WTC11 (cell line): Measurements from ENCODE around the gene ARG1. TPM values are rescaled to one million over a fixed set of nuclear protein-coding genes. Genes with fewer than 3 reads are reported as not detected.

Source experiments
- ATAC-seq: fragments of 200-7000 bp; cut with Tn5 transposase; 2 replicates; pipeline ENCODE4 v1.10.0; 2021; ENCODE audit warnings: mild to moderate bottlenecking, moderate library complexity
- CTCF ChIA-PET: fragments of 300-600 bp; sonication (Branson Sonifier 250); formaldehyde crosslinking; loops from one replicate; lab custom pipeline; 2021; ENCODE audit warnings: antibody characterized with exemption; lab: Charles Lee
- POLR2A ChIA-PET: fragments of 350-600 bp; sonication (Branson Sonifier 250); formaldehyde crosslinking; loops from one replicate; lab custom pipeline; 2021; ENCODE audit warnings: antibody characterized with exemption; lab: Charles Lee
- DNase-seq: peaks from one replicate; pipeline ENCODE4 v3.0.0; 2021; ENCODE audit warnings: low spot score
- H3K27ac Mint-ChIP-seq: 2 replicates; pipeline ENCODE4 v1.8.0; 2021; ENCODE audit warnings: mixed read lengths
- H3K27me3 Mint-ChIP-seq: 2 replicates; pipeline ENCODE4 v1.8.0; 2021; ENCODE audit warnings: low read depth, mild to moderate bottlenecking, moderate library complexity, mixed read lengths
- H3K36me3 Mint-ChIP-seq: 2 replicates; pipeline ENCODE4 v1.8.0; 2021; ENCODE audit warnings: mixed read lengths
- H3K4me1 Mint-ChIP-seq: 2 replicates; pipeline ENCODE4 v1.8.0; 2022; ENCODE audit warnings: mixed read lengths
- H3K4me3 Mint-ChIP-seq: 2 replicates; pipeline ENCODE4 v1.8.0; 2021; ENCODE audit warnings: mild to moderate bottlenecking, moderate library complexity, mixed read lengths
- H3K9me3 Mint-ChIP-seq: 2 replicates; pipeline ENCODE4 v1.8.0; 2021; ENCODE audit warnings: mixed read lengths
- ARID4B ChIP-seq: sonication (generic); formaldehyde crosslinking; IDR thresholded peaks from 2 replicates; pipeline ENCODE4 v1.8.0; 2023; ENCODE audit warnings: missing genetic modification reagents, mild to moderate bottlenecking, borderline replicate concordance
- ATF2 ChIP-seq: sonication (generic); formaldehyde crosslinking; IDR thresholded peaks from 2 replicates; pipeline ENCODE4 v1.8.1; 2022; ENCODE audit warnings: low read depth, missing genetic modification reagents, borderline replicate concordance
- CDX4 ChIP-seq: fragments of 250-450 bp; sonication (Bioruptor Pico); IDR thresholded peaks from 2 replicates; pipeline ENCODE4 v1.9.0; 2021; ENCODE audit warnings: moderate library complexity, mild to moderate bottlenecking, inconsistent platforms, borderline replicate concordance
- CREM ChIP-seq: sonication (generic); formaldehyde crosslinking; IDR thresholded peaks from 2 replicates; pipeline ENCODE4 v1.8.1; 2022; ENCODE audit warnings: mild to moderate bottlenecking, missing genetic modification reagents, moderate library complexity
- E2F4 ChIP-seq: sonication (generic); formaldehyde crosslinking; IDR thresholded peaks from 2 replicates; pipeline ENCODE4 v1.8.1; 2022; ENCODE audit warnings: low read depth, mild to moderate bottlenecking, moderate library complexity, missing genetic modification reagents, borderline replicate concordance
- ELF4 ChIP-seq: sonication (generic); formaldehyde crosslinking; IDR thresholded peaks from 2 replicates; pipeline ENCODE4 v1.8.1; 2022; ENCODE audit warnings: low read depth, mild to moderate bottlenecking, moderate library complexity, missing genetic modification reagents
- EMX1 ChIP-seq: fragments of 250-450 bp; sonication (Bioruptor Pico); IDR thresholded peaks from 2 replicates; pipeline ENCODE4 v1.8.0; 2021; ENCODE audit warnings: mild to moderate bottlenecking
- ESRRA ChIP-seq: sonication (generic); formaldehyde crosslinking; IDR thresholded peaks from 2 replicates; pipeline ENCODE4 v1.8.1; 2022; ENCODE audit warnings: mild to moderate bottlenecking, missing genetic modification reagents, borderline replicate concordance
- FOXK1 ChIP-seq: sonication (generic); formaldehyde crosslinking; IDR thresholded peaks from 2 replicates; pipeline ENCODE4 v1.8.0; 2022; ENCODE audit warnings: mild to moderate bottlenecking, moderate library complexity, missing genetic modification reagents
- FOXP1 ChIP-seq: sonication (generic); formaldehyde crosslinking; IDR thresholded peaks from 2 replicates; pipeline ENCODE4 v1.8.0; 2022; ENCODE audit warnings: missing genetic modification reagents, mild to moderate bottlenecking, moderate library complexity, borderline replicate concordance
- IRF1 ChIP-seq: sonication (generic); formaldehyde crosslinking; IDR thresholded peaks from 2 replicates; pipeline ENCODE4 v1.8.0; 2023; ENCODE audit warnings: missing genetic modification reagents
- NFATC4 ChIP-seq: fragments of 250-450 bp; sonication (Bioruptor Pico); IDR thresholded peaks from 2 replicates; pipeline ENCODE4 v1.9.0; 2021; ENCODE audit warnings: mild to moderate bottlenecking
- NR3C1 ChIP-seq: sonication (generic); formaldehyde crosslinking; conservative IDR thresholded peaks from 2 replicates; pipeline ENCODE4 v1.8.1; 2023; ENCODE audit warnings: low read depth, mild to moderate bottlenecking, missing genetic modification reagents
- RELA ChIP-seq: sonication (generic); formaldehyde crosslinking; IDR thresholded peaks from 2 replicates; pipeline ENCODE4 v1.8.1; 2022; ENCODE audit warnings: missing genetic modification reagents, mild to moderate bottlenecking, borderline replicate concordance
- TEAD4 ChIP-seq: sonication (generic); formaldehyde crosslinking; IDR thresholded peaks from 2 replicates; pipeline ENCODE4 v1.8.0; 2022; ENCODE audit warnings: mild to moderate bottlenecking, missing genetic modification reagents
- TP53 ChIP-seq: sonication (generic); formaldehyde crosslinking; IDR thresholded peaks from 2 replicates; pipeline ENCODE4 v1.8.1; 2023; ENCODE audit warnings: mild to moderate bottlenecking, missing genetic modification reagents
- ZNF232 ChIP-seq: sonication (generic); formaldehyde crosslinking; IDR thresholded peaks from 2 replicates; pipeline ENCODE4 v1.8.0; 2022; ENCODE audit warnings: mild to moderate bottlenecking, missing genetic modification reagents
- ZNF416 ChIP-seq: fragments of 250-450 bp; sonication (Bioruptor Pico); IDR thresholded peaks from 2 replicates; pipeline ENCODE4 v1.9.0; 2021; ENCODE audit warnings: mild to moderate bottlenecking, inconsistent platforms
- total RNA-seq: library from RNA; stranded (reverse); gene quantifications from 3 replicates; pipeline ENCODE4 v1.2.3, GENCODE V29; 2021
- TF ChIP-seq, protein P1 (sequence below): sonication (generic); formaldehyde crosslinking; IDR thresholded peaks from 2 replicates; pipeline ENCODE4 v1.8.0; 2022; ENCODE audit warnings: mild to moderate bottlenecking, missing genetic modification reagents
- TF ChIP-seq, protein P2 (sequence below): fragments of 250-450 bp; sonication (Bioruptor Pico); conservative IDR thresholded peaks from 2 replicates; pipeline ENCODE4 v1.9.0; 2021; ENCODE audit warnings: mild to moderate bottlenecking
- TF ChIP-seq, protein P3 (sequence below): sonication (generic); formaldehyde crosslinking; IDR thresholded peaks from 2 replicates; pipeline ENCODE4 v1.8.0; 2022; ENCODE audit warnings: mild to moderate bottlenecking, missing genetic modification reagents

The ARG1 gene
- total RNA-seq, 1 experiment from 2014 or later = 0.15 TPM

- no peak for TF ChIP-seq ATF2 (CRISPR knock-in tag)
- TF ChIP-seq, protein P1, sequence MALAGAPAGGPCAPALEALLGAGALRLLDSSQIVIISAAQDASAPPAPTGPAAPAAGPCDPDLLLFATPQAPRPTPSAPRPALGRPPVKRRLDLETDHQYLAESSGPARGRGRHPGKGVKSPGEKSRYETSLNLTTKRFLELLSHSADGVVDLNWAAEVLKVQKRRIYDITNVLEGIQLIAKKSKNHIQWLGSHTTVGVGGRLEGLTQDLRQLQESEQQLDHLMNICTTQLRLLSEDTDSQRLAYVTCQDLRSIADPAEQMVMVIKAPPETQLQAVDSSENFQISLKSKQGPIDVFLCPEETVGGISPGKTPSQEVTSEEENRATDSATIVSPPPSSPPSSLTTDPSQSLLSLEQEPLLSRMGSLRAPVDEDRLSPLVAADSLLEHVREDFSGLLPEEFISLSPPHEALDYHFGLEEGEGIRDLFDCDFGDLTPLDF (CRISPR knock-in tag) = no peak
- TF ChIP-seq, protein P2, sequence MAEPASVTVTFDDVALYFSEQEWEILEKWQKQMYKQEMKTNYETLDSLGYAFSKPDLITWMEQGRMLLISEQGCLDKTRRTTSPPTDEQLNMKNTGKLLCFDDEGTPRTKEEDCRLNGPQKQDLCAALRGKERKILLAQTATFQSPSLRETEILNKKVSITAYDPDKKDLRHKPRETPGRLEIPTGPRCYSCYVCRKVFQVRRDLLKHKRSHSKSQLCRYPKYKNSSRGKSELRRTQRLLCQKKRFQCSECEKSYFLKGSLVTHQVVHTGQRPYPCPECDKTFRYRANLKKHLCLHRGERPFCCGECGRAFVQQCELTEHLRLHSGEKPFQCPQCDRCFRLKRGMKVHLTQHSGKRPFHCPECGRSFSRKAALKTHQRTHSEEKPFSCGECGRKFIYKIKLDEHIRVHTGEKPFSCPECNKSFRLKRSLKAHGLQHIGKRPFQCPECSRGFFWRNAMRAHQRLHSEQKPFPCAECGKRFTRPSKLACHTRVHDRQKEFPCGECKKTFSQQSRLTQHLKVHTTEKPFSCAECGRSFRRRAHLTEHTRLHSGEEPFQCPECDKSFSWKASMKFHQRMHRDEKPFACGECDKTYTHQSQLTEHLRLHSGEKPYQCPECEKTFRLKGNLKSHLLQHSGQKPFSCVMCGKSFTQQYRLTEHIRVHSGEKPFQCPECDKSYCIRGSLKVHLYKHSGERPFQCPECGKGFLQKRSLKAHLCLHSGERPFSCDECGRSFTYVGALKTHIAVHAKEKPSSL = no peak
- TF ChIP-seq ESRRA (CRISPR knock-in tag) = no peak
- TF ChIP-seq ZNF416 (CRISPR knock-in tag) = no peak
- no peak for TF ChIP-seq EMX1
- no peak for TF ChIP-seq RELA (CRISPR knock-in tag)
- TF ChIP-seq NFATC4 = no peak
- TF ChIP-seq, protein P3, sequence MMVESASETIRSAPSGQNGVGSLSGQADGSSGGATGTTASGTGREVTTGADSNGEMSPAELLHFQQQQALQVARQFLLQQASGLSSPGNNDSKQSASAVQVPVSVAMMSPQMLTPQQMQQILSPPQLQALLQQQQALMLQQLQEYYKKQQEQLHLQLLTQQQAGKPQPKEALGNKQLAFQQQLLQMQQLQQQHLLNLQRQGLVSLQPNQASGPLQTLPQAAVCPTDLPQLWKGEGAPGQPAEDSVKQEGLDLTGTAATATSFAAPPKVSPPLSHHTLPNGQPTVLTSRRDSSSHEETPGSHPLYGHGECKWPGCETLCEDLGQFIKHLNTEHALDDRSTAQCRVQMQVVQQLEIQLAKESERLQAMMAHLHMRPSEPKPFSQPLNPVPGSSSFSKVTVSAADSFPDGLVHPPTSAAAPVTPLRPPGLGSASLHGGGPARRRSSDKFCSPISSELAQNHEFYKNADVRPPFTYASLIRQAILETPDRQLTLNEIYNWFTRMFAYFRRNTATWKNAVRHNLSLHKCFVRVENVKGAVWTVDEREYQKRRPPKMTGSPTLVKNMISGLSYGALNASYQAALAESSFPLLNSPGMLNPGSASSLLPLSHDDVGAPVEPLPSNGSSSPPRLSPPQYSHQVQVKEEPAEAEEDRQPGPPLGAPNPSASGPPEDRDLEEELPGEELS (CRISPR knock-in tag) = no peak
- TF ChIP-seq E2F4 (CRISPR knock-in tag) = no peak
- no peak for TF ChIP-seq CREM (CRISPR knock-in tag)
- TF ChIP-seq ELF4 (CRISPR knock-in tag) = no peak
- TF ChIP-seq TP53 (CRISPR knock-in tag) = no peak
- no peak for TF ChIP-seq CDX4 (CRISPR knock-in tag)
Measured at GRCh38 chr6:131600716-131601115, 27.7 kb downstream of the ARG1 start (continued).

- Mint-ChIP-seq H3K9me3 (no peaks in the 10 kb centered on the region), H3K4me1 (no peaks in the 10 kb centered on the region), H3K36me3 (peaks cover 30% of the 10 kb centered on the region), H3K4me3 (no peak overlapping the region), H3K27me3 (no peaks in the 10 kb centered on the region), H3K27ac (no peak overlapping the region)
- POLR2A ChIA-PET = no interaction called here
- CTCF ChIA-PET = interaction anchor here (2.4 kb wide), 1 partner anchor 26 kb away, joined by 11 read pairs; the partner anchor contains the start of gene MED23
- ATAC-seq = no peak
- no peak for DNase-seq
- no peak for TF ChIP-seq FOXK1 (CRISPR knock-in tag)
- no peak for TF ChIP-seq TEAD4 (CRISPR knock-in tag)
- no peak for TF ChIP-seq IRF1
- no peak for TF ChIP-seq FOXP1
- TF ChIP-seq ZNF232 (CRISPR knock-in tag) = no peak
- no peak for TF ChIP-seq E2F4 (CRISPR knock-in tag)
- TF ChIP-seq ARID4B = no peak
- no peak for TF ChIP-seq NR3C1 (CRISPR knock-in tag)
Measured at GRCh38 chr6:131602781-131603312, 29.8 kb downstream of the ARG1 start.
